DOHH2 (cell line): ENCODE results near the gene CDC42BPA.

Experiments used
- H3F3A ChIP-seq: fragments of 200-600 bp; sonication (generic), shearing (Covaris generic); 2 replicates; pipeline ENCODE4 v1.6.0; 2016; ENCODE audit warnings: antibody characterized with exemption, mild to moderate bottlenecking; ENCODE audit not compliant: control insufficient read depth, insufficient read depth
- H3K27ac ChIP-seq: fragments of 200-600 bp; sonication (generic); 2 replicates; pipeline ENCODE4 v1.5.1; 2014; ENCODE audit warnings: low read depth, mild to moderate bottlenecking, low read length, moderate library complexity
- H3K27me3 ChIP-seq: fragments of 200-600 bp; sonication (generic); 2 replicates; pipeline ENCODE4 v1.6.1; 2014; ENCODE audit warnings: mild to moderate bottlenecking, low read length, mixed read lengths; ENCODE audit not compliant: control insufficient read depth
- H3K36me3 ChIP-seq: fragments of 200-600 bp; sonication (generic); 2 replicates; pipeline ENCODE4 v1.6.1; 2014; ENCODE audit warnings: mild to moderate bottlenecking, low read length, moderate library complexity, mixed read lengths; ENCODE audit not compliant: control insufficient read depth
- H3K4me1 ChIP-seq: fragments of 200-600 bp; sonication (generic); 2 replicates; pipeline ENCODE4 v1.6.1; 2014; ENCODE audit warnings: mild to moderate bottlenecking, low read length, mixed read lengths; ENCODE audit not compliant: control insufficient read depth
- H3K4me2 ChIP-seq: fragments of 200-600 bp; sonication (generic); 2 replicates; pipeline ENCODE4 v1.6.0; 2014; ENCODE audit warnings: mild to moderate bottlenecking, low read length, moderate library complexity
- H3K4me3 ChIP-seq: fragments of 200-600 bp; sonication (generic); 2 replicates; pipeline ENCODE4 v1.5.1; 2014; ENCODE audit warnings: mild to moderate bottlenecking, low read length, mixed read lengths
- H3K79me2 ChIP-seq: fragments of 200-600 bp; sonication (generic); 2 replicates; pipeline ENCODE4 v1.6.1; 2014; ENCODE audit warnings: mild to moderate bottlenecking, low read length, mixed read lengths; ENCODE audit not compliant: control insufficient read depth
- H3K9me2 ChIP-seq: fragments of 200-600 bp; sonication (generic); replicated peaks from 2 replicates; pipeline ENCODE4 v1.6.1; 2014; ENCODE audit warnings: mild to moderate bottlenecking, low read length, mixed read lengths; ENCODE audit not compliant: control insufficient read depth
- H3K9me3 ChIP-seq: fragments of 200-600 bp; sonication (generic); 2 replicates; pipeline ENCODE4 v1.6.1; 2014; ENCODE audit warnings: antibody characterized with exemption, low read length, mixed read lengths; ENCODE audit not compliant: control insufficient read depth, insufficient read depth
- H4K20me1 ChIP-seq: fragments of 200-600 bp; sonication (generic); 2 replicates; pipeline ENCODE4 v1.6.0; 2014; ENCODE audit warnings: low read depth, mild to moderate bottlenecking, antibody characterized with exemption, low read length, moderate library complexity; ENCODE audit not compliant: control insufficient read depth, insufficient read depth
- EZH2phosphoT487 ChIP-seq: fragments of 200-600 bp; sonication (generic); IDR thresholded peaks from 2 replicates; pipeline ENCODE4 v1.6.1; 2017; ENCODE audit warnings: borderline replicate concordance, mild to moderate bottlenecking, antibody characterized with exemption, low read length, moderate library complexity, mixed read lengths
- TF ChIP-seq, protein P1 (sequence below): fragments of 200-600 bp; sonication (generic); IDR thresholded peaks from one replicate; pipeline ENCODE4 v1.5.1; 2014; ENCODE audit warnings: antibody characterized with exemption, mild to moderate bottlenecking, low read depth, low read length; ENCODE audit not compliant: poor library complexity, severe bottlenecking

Gene CDC42BPA

DNA sequence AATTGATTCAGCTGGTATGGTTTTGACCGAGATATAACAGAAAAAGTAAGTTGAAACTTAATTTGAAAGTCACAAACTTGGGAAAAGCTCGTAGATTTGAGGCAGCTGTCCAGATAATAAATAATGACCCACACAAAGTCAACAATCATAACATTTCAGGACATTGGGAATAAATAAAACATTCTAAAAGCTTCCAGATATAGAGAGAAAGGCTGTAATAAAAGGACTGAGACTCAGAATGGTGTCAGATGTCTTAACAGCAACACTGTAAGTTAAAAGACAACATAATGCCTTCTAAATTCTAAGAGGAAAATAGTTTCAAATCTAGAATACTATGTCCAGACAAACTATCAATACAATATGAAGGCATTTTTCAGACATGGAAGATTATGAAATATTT, 163.3 kb downstream of the CDC42BPA start:
- H3K4me2 ChIP-seq: no peak overlapping the region

DNA sequence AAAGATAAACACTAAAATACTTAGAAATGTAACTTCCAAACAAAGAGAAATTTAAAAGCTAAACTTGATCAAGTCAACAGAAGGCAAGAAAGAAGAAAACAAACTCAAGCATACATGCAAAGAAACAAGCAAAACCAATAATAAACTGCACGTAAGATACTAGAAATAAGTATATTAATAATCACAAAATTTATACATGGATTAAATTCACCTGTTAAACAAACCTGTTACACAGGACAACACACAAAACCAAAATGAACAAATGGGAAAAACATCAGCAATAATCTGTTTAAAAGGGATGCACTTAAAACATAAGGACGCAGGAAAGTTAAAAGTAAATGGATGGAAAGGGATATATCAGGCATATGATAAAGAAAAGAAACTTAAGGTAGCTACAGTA, 165.8 kb downstream of the CDC42BPA start:
- no peaks in the 10 kb centered on the region for H3F3A ChIP-seq
- no peak overlapping the region for H3K27ac ChIP-seq
- no peaks in the 10 kb centered on the region for H3K36me3 ChIP-seq
- no peak for TF ChIP-seq EZH2phosphoT487
- TF ChIP-seq, protein P1, sequence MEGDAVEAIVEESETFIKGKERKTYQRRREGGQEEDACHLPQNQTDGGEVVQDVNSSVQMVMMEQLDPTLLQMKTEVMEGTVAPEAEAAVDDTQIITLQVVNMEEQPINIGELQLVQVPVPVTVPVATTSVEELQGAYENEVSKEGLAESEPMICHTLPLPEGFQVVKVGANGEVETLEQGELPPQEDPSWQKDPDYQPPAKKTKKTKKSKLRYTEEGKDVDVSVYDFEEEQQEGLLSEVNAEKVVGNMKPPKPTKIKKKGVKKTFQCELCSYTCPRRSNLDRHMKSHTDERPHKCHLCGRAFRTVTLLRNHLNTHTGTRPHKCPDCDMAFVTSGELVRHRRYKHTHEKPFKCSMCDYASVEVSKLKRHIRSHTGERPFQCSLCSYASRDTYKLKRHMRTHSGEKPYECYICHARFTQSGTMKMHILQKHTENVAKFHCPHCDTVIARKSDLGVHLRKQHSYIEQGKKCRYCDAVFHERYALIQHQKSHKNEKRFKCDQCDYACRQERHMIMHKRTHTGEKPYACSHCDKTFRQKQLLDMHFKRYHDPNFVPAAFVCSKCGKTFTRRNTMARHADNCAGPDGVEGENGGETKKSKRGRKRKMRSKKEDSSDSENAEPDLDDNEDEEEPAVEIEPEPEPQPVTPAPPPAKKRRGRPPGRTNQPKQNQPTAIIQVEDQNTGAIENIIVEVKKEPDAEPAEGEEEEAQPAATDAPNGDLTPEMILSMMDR: no peak
- no peaks in the 10 kb centered on the region for H3K79me2 ChIP-seq
- H3K4me2 ChIP-seq: no peak overlapping the region
- H4K20me1 ChIP-seq: no peaks in the 10 kb centered on the region
- no peaks in the 10 kb centered on the region for H3K9me3 ChIP-seq
- H3K9me2 ChIP-seq: no peaks in the 10 kb centered on the region; the same call in 1 of the 2 replicates
- no peaks in the 10 kb centered on the region for H3K4me1 ChIP-seq
- H3K4me3 ChIP-seq: no peak overlapping the region
- H3K27me3 ChIP-seq: 0 out of 2 replicates have a peak, but pooled peaks cover 3% of the 10 kb centered on the region

More for the DNA sequence above, 163.3 kb downstream of the CDC42BPA start:
- Histone ChIP-seq H3K4me1 (no peaks in the 10 kb centered on the region), H3K27me3 (no peaks in the 10 kb centered on the region), H3F3A (no peaks in the 10 kb centered on the region), H3K4me3 (no peak overlapping the region), H3K79me2 (no peaks in the 10 kb centered on the region), H3K27ac (no peak overlapping the region), H3K9me3 (no peaks in the 10 kb centered on the region), H4K20me1 (no peaks in the 10 kb centered on the region), H3K9me2 (no peaks in the 10 kb centered on the region), H3K36me3 (no peaks in the 10 kb centered on the region)
- TF ChIP-seq, protein P1: no peak
- no peak for TF ChIP-seq EZH2phosphoT487

DNA sequence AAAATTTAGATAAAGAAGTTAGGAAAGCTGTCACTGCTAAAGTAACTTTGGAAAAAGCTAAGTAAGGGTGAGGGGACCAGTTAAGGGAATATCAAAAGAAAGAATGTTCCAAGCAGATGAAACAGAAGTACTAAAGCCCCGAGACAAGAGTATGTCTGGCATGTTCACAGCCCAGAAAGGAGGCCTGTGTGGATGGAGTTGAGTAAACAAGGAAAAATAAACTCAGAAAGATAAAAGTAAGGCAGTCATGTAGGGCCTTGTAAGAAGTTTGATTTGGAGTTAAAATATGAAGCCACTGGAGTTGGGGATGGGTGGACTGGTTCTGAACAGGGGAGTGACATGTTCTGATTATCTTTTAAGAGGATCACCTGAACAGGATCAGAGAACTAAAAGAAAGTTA, 177.9 kb downstream of the CDC42BPA start:
- H3K4me3 ChIP-seq: no peak overlapping the region
- peaks cover 4% of the 10 kb centered on the region; the same call in 1 of the 2 replicates for H3K27me3 ChIP-seq
- H3K9me3 ChIP-seq: no peaks in the 10 kb centered on the region
- TF ChIP-seq, protein P1: no peak
- no peak for TF ChIP-seq EZH2phosphoT487
- no peaks in the 10 kb centered on the region for H3K9me2 ChIP-seq
- no peaks in the 10 kb centered on the region for H3F3A ChIP-seq
- H3K79me2 ChIP-seq: no peaks in the 10 kb centered on the region
- no peaks in the 10 kb centered on the region; the same call in 1 of the 2 replicates for H4K20me1 ChIP-seq
- no peak overlapping the region for H3K4me2 ChIP-seq
- H3K36me3 ChIP-seq: no peaks in the 10 kb centered on the region
- no peaks in the 10 kb centered on the region for H3K4me1 ChIP-seq
- H3K27ac ChIP-seq: no peak overlapping the region
